Measurements from ENCODE around the gene PVALB. TPM values are rescaled to one million over a fixed set of nuclear protein-coding genes. Genes with fewer than 3 reads are reported as not detected.
A peak's percentile ranks its signal among the peaks of the same experiment; 100 is the strongest.

Gene PVALB
- not detected for total RNA-seq
- long read RNA-seq = 0 reads

DNA sequence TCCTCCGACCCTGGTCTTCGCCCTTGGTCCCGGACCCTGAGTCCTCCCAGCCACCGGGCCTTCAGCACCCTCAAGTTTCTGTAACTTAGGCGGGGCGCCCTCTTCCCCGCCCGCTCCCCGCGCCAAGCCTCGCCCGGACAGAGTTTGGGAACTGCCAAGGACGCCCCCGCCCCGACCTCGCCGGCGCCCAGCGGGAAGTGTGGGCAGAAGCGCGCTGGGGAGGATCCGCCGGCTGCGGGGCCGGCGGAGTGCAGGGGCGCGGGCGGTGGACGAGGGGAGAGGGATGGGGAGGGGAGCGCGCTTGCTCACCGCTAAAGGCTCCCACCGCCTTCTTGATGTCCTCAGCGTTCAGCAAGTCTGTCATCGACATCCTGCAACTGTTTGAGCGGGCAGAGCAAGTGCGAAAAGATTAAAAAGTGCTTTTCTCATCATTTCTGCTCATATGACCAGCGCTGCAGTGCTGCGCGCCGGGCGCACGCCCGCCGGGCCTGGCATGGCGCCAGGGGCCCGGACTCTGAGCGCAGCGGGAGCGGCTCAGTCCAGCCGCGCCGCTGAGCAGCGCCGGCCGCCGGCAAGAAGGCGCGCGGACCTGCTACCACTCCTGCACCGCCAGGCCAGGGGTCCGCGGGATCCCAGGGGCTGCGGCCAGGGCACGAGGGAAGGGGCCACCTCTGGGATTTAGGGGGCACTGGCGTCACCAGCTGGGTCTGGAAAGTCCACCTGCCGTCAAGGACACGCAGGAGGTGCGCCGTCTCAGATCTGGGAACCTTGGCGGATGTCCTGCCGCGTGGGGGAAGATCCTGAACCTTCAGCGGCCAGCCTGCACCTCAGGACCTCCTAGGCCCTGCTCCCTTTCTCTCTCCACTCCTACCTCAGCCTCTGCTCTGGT is at the start of gene PVALB:
Gene PVALB, minus strand, starts transcription at position 400 of the 889 bp plus-strand sequence. Its CDS starts 30 bp downstream, at position 370.
- intact Hi-C loops (cut with DNase I) = no loop called here
- ATAC-seq (peak; percentile 85), DNase-seq (ENCODE audit: missing footprints) (no peak)

GRCh38 chr22:36865346-36865745 is 48.5 kb upstream of the PVALB start:
- no peak for ATAC-seq
- DNase-seq (ENCODE audit: missing footprints) = no peak
- intact Hi-C loops (cut with DNase I) = no loop called here

- DNase-seq (ENCODE audit: missing footprints) = no peak
- no peak for ATAC-seq
- intact Hi-C loops (cut with DNase I) = no loop called here
Observed at GRCh38 chr22:36864454-36865215, 47.8 kb upstream of the PVALB start.

DNA sequence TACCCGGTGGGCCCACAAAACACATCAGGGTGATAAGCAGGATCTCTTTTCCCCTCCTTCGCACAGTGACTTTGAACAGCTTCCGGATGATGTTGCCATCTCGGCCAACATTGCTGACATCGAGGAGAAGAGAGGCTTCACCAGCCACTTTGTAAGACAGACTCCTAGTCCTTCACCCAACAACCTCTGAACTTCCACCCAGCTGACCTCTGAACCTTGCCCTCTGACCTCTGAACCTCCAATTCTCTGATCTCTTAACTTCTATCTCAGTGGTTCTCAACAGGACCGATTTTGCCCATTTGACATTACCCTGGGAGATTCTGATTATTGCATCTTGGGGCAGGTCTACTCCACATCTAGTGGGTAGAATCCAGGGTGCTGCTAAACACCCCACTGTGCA is 47.1 kb upstream of the PVALB start:
- DNase-seq (ENCODE audit: missing footprints) (no peak), ATAC-seq (no peak)
- intact Hi-C loops (cut with DNase I) = no loop called here

- intact Hi-C loops (cut with DNase I) = no loop called here
Observed at GRCh38 chr22:36863281-36863680, 46.4 kb upstream of the PVALB start.

DNA sequence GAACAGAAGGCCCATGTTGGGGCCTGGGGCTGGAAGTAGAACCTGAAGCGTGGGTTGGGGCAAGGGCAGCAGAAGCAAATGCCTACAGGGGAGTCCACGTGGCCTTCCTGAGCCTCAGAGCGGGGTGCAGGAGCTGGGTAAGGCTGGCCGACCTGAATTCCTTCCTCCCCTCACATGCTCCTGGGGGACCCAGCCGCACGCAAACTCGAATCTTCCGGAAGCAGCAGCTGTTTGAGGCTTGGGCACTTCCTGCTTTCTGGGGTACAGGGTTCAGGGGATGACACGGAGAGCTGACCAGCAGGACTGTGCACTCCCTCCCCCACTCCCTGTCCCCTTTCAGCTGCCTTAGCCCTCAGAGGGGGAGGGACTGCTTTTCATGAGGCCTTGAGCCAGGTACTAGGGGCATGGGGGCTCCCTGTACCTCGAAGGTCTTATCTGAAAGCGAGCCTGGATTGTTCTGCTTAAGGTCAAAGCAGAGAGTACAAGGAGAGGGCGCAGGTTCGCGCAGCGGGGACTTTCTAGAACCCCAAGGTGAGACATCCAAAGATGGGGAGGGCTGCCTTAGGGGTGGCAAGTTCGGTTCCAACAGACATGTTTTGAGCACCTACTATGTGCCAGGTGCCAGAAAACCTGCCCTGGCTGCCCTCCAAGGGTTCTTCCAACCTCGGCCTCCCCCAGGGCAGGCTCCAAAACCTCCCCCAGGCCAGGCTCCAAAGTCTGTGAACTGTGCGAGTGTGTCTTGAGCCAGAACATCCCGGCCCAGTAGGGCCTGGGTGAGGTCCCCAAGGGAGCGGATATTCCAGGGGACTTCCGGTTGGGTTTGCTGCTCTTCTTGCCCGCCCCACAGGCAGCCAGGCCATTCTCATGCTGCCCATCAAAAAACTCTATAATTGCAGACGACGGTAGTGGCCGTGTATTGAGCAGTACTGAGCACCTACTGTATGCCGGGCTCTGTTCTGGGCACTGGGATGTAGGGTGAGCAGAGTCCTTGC is 45.7 kb upstream of the PVALB start:
- ATAC-seq (peak; percentile 58), DNase-seq (ENCODE audit: missing footprints) (peak; percentile 81)
- intact Hi-C loops (cut with DNase I) = no loop called here

More at GRCh38 chr22:36863281-36863680, 46.4 kb upstream of the PVALB start:
- ATAC-seq (no peak), DNase-seq (ENCODE audit: missing footprints) (no peak)

DNA sequence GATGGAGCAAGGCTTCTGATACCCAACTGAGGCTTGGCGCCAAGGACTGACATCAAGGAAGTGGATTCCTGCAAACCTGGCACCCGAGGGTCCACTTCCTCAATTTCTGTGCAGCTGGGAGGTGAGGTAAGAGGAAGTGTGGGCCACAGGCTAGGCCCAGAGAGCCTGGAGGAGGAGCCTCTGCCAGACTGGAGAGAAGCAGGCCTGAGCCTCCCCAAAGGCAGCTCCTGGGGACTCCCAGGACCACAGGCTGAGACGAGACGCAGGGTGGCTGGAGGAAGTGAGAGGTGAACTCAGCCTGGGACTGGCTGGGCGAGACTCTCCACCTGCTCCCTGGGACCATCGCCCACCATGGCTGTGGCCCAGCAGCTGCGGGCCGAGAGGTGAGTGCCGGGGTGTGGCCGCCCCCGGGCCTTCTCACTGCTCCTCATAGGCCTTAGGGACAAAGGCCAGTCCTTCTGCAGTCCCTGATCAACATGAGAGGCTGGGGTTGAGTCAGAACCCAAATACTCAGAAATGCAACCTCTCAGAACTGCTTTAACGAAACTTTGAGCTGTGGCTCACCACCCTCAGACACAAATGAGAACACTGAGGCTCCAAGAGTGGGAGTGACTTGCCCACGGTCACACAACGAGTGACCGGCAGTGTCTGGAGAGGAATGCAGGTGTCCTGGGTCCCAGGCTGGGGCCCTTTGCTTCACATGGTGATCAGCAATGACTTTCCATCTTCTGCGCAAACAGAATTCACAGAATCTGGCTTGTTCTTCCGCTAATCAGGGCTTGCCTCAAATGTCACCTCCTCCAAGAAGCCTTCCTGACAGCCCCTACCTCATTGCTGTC is 44.2 kb upstream of the PVALB start, which contains the start of gene NCF4:
Gene NCF4, plus strand, starts transcription at position 186 of the 839 bp plus-strand sequence. Its CDS starts 166 bp downstream, at position 352.
- intact Hi-C loops (cut with DNase I) = no loop called here
- DNase-seq (ENCODE audit: missing footprints) (peak; percentile 90), ATAC-seq (peak; percentile 65)

DNA sequence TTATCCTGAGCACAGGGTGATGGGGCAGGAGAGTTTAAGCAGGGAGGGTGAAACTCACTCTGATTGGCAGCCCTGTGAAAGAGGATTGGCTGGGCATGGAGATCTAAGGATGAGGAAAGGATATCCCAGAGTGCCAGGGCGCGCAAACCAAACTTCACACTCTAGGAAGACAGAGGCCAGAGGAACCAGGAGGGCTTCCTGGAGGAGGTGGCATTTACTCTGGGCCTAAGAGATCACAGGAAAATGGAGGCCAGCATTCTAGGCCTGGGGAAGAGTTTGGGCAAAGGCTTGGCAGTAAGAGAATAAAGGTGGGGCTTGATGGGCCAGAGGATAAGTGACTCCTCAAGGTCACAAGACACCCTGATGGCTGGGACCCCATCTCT is 43.6 kb upstream of the PVALB start:
- intact Hi-C loops (cut with DNase I) = no loop called here
- no peak for DNase-seq (ENCODE audit: missing footprints)
- ATAC-seq = no peak

DNA sequence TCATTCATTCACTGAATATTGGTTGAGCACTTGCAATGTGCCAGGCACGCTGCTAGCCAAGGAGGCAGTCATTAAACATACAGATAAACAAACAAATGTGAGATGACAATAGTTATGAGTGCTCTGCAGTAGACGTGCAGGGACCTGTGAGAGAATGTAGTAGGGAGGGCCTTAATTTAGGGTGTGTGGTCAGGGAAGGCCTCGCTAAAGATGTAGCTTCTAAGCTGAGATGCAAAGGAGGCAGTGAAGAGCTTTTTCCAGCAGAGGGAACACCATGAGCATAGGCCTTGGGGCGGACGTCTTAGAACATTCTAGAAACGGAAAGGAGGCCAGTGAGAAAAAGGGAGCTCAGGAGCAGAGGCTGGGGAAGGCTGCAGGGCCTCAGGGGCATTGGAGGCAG is 43.2 kb upstream of the PVALB start:
- no peak for DNase-seq (ENCODE audit: missing footprints)
- ATAC-seq = no peak
- intact Hi-C loops (cut with DNase I) = no loop called here

DNA sequence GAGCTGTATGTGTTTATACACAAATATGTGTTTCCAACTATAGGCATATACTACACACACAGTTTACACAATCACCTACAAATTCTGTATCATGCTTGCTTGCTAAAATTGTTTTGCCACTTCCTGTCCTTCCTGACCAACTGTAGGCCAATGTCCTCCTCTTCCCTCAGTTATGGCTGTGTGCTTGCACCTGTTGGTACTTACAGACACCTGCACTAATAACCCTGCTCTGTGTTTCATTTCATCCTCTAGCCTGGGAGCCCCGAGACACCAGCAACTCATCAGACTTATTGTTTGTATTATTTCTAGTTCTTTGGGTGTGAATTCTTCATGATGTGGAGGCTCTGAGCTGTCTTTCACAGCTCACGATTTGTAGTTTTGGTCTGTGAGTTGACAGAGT is 42.1 kb upstream of the PVALB start:
- intact Hi-C loops (cut with DNase I) = loop anchor here (5.0 to 10.0 kb wide), 3 partner anchors 77 to 186 kb away; no protein-coding TSS in a partner anchor
- DNase-seq (ENCODE audit: missing footprints) = no peak

GRCh38 chr22:36858156-36858555 is 41.3 kb upstream of the PVALB start:
- DNase-seq (ENCODE audit: missing footprints) = no peak
- no peak for ATAC-seq

More for the DNA sequence above, 42.1 kb upstream of the PVALB start:
- ATAC-seq = no peak

GRCh38 chr22:36856792-36857135 is 39.9 kb upstream of the PVALB start:
- ATAC-seq (no peak), DNase-seq (ENCODE audit: missing footprints) (no peak)
- intact Hi-C loops (cut with DNase I) = loop anchor here (1.0 to 10.0 kb wide), 4 partner anchors 74 to 310 kb away; no protein-coding TSS in a partner anchor

More at GRCh38 chr22:36858156-36858555, 41.3 kb upstream of the PVALB start:
- intact Hi-C loops (cut with DNase I) = loop anchor here (5.0 to 10.0 kb wide), 3 partner anchors 76 to 187 kb away; no protein-coding TSS in a partner anchor

GRCh38 chr22:36856121-36856791 is 39.4 kb upstream of the PVALB start:
- peak; percentile 97 for DNase-seq (ENCODE audit: missing footprints)
- peak; percentile 89 for ATAC-seq
- intact Hi-C loops (cut with DNase I) = loop anchor here (1.0 to 10.0 kb wide), 4 partner anchors 74 to 310 kb away; no protein-coding TSS in a partner anchor

- DNase-seq (ENCODE audit: missing footprints) = no peak
- no peak for ATAC-seq
- intact Hi-C loops (cut with DNase I) = loop anchor here (5.0 to 10.0 kb wide), 3 partner anchors 73 to 189 kb away; no protein-coding TSS in a partner anchor
Observed at GRCh38 chr22:36855478-36855877, 38.6 kb upstream of the PVALB start.

- peak; percentile 93 for DNase-seq (ENCODE audit: missing footprints)
- intact Hi-C loops (cut with DNase I) = loop anchor here (10.0 kb wide), 1 partner anchor 191 kb away; no protein-coding TSS in a partner anchor
- no peak for ATAC-seq
Observed at GRCh38 chr22:36853407-36854099, 36.7 kb upstream of the PVALB start.

Data from Right ventricle myocardium inferior (tissue), 1 donor.